ENCODE results near the gene CFAP47.

Gene CFAP47

DNA sequence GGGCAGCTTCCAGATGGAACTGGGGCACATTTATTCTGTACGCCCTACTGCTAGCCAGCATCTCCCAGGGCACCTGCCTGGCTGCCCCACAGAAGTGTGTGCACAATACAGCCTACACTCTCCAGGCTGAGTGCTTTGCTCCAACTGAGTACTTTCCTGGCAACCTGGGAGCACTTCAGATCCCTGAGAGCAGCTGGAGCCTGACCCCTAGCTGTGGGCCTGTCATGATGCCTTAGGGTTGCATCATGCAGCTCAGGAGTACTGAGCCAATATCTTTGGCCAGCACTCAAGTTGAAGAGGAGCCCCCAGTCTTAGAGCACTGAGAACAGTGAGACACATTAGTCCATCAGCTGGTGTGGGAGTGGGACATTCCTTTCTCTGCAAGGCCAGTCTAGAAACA is 321.9 kb downstream of the CFAP47 start:
- DNase-seq = no peak
- TF ChIP-seq, protein P1, sequence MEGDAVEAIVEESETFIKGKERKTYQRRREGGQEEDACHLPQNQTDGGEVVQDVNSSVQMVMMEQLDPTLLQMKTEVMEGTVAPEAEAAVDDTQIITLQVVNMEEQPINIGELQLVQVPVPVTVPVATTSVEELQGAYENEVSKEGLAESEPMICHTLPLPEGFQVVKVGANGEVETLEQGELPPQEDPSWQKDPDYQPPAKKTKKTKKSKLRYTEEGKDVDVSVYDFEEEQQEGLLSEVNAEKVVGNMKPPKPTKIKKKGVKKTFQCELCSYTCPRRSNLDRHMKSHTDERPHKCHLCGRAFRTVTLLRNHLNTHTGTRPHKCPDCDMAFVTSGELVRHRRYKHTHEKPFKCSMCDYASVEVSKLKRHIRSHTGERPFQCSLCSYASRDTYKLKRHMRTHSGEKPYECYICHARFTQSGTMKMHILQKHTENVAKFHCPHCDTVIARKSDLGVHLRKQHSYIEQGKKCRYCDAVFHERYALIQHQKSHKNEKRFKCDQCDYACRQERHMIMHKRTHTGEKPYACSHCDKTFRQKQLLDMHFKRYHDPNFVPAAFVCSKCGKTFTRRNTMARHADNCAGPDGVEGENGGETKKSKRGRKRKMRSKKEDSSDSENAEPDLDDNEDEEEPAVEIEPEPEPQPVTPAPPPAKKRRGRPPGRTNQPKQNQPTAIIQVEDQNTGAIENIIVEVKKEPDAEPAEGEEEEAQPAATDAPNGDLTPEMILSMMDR (IDR thresholded peaks at IDR 0.05; ENCODE audit: low read depth, low read length, missing control alignments) = no peak
- in situ Hi-C loops (cut with HindIII; ENCODE audit: low pct_ligation_motif_present, low sequenced_read_pairs) = no loop called here
- Histone ChIP-seq H3K4me3 (ENCODE audit: low read depth, low read length) (no peak overlapping the region), H3K36me3 (replicated peaks) (no peaks in the 10 kb centered on the region), H3K27me3 (replicated peaks) (no peaks in the 10 kb centered on the region), H3K27ac (no peak overlapping the region)

DNA sequence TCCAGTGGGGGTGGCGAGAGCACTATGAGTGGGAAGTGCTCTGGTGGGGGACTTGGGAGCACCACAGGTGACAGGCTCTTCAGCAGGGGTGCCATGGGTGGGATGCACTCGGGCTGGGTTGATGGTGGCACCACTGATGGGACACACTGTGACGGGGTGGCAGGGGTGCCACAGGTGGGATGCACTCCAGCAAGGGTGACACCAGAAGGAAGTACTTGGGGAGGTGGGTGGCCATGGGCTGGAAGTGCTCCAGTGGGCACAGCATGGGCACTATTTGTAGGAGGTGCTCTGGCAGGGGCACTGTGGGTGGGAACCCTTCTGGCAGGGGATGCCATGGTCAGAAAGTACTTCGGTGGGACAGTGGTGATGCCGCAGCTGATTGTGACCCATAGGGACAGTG is 346.6 kb downstream of the CFAP47 start:
- in situ Hi-C loops (cut with HindIII; ENCODE audit: low pct_ligation_motif_present, low sequenced_read_pairs) = no loop called here
- DNase-seq = no peak
- H3K27me3 ChIP-seq (replicated peaks) = no peaks in the 10 kb centered on the region
- H3K27ac ChIP-seq = no peak overlapping the region
- H3K36me3 ChIP-seq (replicated peaks) = no peaks in the 10 kb centered on the region
- TF ChIP-seq, protein P1 (IDR thresholded peaks at IDR 0.05; ENCODE audit: low read depth, low read length, missing control alignments) = no peak
- H3K4me3 ChIP-seq (ENCODE audit: low read depth, low read length) = no peak overlapping the region

DNA sequence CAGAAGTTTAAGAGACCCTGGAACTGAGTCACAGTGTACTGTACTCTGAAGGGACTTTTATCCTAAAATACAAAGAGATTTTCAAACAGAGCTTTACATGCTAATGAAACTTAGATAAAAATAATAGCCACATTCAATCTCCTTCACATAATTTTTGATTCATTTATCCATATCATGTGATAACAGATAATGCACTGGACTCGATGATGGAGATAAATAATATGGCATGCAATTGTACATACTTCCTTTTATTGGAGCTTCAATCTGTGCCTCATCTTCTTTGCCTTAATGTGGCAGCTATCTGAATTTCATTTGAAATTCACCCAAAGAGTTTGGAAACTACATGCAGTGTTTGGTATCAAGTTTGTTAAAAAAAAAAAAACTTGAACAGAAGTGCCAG is 390.6 kb downstream of the CFAP47 start:
- in situ Hi-C loops (cut with HindIII; ENCODE audit: low pct_ligation_motif_present, low sequenced_read_pairs) = no loop called here
- TF ChIP-seq, protein P1 (IDR thresholded peaks at IDR 0.05; ENCODE audit: low read depth, low read length, missing control alignments) = no peak
- Histone ChIP-seq H3K27me3 (replicated peaks) (no peaks in the 10 kb centered on the region), H3K4me3 (ENCODE audit: low read depth, low read length) (no peak overlapping the region), H3K27ac (no peak overlapping the region), H3K36me3 (replicated peaks) (no peaks in the 10 kb centered on the region)
- no peak for DNase-seq

DNA sequence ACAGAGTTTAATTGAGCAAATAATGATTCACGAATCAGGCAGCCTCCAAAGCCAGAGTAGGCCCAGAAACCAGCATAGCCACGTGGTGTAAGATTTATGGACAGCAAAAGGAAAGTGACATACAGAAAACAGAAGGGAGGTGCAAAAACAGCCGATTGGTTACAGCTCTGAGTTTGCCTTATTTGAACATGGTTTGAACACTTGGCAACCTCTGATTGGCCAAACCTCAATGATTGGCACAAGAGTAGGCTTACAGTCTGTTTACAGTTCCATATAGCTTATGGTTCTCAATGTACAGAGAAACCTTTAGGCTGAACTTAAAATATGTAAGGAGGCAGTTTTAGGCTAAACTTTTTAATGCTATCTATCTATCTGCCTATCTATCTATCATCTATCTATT is 394.8 kb downstream of the CFAP47 start:
- in situ Hi-C loops (cut with HindIII; ENCODE audit: low pct_ligation_motif_present, low sequenced_read_pairs) = no loop called here
- TF ChIP-seq, protein P1 (IDR thresholded peaks at IDR 0.05; ENCODE audit: low read depth, low read length, missing control alignments) = no peak
- H3K4me3 ChIP-seq (ENCODE audit: low read depth, low read length) = no peak overlapping the region
- H3K27me3 ChIP-seq (replicated peaks) = no peaks in the 10 kb centered on the region
- H3K27ac ChIP-seq = no peak overlapping the region
- DNase-seq = no peak
- no peaks in the 10 kb centered on the region for H3K36me3 ChIP-seq (replicated peaks)

DNA sequence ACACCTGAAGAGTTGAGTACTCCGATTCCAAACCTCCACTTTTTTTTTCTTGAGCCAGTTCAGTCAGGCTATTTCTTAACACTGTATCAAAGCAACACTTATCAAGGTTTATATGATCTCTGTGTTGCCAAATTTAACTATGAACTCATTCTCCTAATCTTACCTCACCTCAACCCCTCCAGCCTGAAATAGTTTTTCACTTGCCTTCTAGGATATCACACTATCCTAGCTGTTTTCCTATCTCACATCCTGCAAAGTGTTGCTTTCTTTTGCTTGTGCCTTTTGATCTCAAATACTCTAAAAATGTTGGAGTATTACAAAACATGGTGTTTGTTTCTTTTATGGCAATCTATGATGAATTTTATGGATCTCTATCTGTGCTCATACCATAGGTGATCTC is 415.0 kb downstream of the CFAP47 start:
- H3K27me3 ChIP-seq (replicated peaks) = no peaks in the 10 kb centered on the region
- H3K4me3 ChIP-seq (ENCODE audit: low read depth, low read length) = no peak overlapping the region
- in situ Hi-C loops (cut with HindIII; ENCODE audit: low pct_ligation_motif_present, low sequenced_read_pairs) = no loop called here
- no peak for DNase-seq
- H3K27ac ChIP-seq = no peak overlapping the region
- TF ChIP-seq, protein P1 (IDR thresholded peaks at IDR 0.05; ENCODE audit: low read depth, low read length, missing control alignments) = no peak
- no peaks in the 10 kb centered on the region for H3K36me3 ChIP-seq (replicated peaks)

DNA sequence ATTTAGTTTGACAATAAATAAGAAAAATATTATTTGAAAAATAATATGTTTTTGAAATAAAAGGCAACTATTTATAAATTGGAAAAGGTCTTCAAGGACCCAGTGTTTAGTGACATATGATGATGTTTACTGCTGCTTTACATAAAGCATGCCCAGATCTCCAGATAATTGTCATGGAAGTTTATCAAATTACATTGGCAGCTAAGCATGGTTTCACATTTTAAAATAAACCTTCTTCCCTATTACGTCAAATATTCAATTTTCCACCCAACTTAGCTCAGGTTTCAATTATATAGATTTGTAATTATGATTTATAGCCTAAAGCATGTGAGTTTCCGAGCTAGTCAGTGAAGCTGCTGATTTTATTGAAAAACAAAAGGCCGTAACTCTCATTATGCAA is 417.2 kb downstream of the CFAP47 start:
- no peaks in the 10 kb centered on the region for H3K27me3 ChIP-seq (replicated peaks)
- in situ Hi-C loops (cut with HindIII; ENCODE audit: low pct_ligation_motif_present, low sequenced_read_pairs) = no loop called here
- TF ChIP-seq, protein P1 (IDR thresholded peaks at IDR 0.05; ENCODE audit: low read depth, low read length, missing control alignments) = no peak

More for the DNA sequence above, 417.2 kb downstream of the CFAP47 start:
- Histone ChIP-seq H3K36me3 (replicated peaks) (no peaks in the 10 kb centered on the region), H3K4me3 (ENCODE audit: low read depth, low read length) (no peak overlapping the region), H3K27ac (no peak overlapping the region)
- DNase-seq = no peak
